Pancreas (tissue), 10 donors: ENCODE results near the gene SLC39A11. TPM values are rescaled to one million over a fixed set of nuclear protein-coding genes. Genes with fewer than 3 reads are reported as not detected.

Experiments
- ATAC-seq, 4 donors: fragments of 200-7000 bp; cut with Tn5 transposase; one replicate each; pipeline versions ENCODE4 v1.8.0 to v1.9.1; 2020; ENCODE audit warnings: mild to moderate bottlenecking in 4 of 4, moderate library complexity in 4 of 4
- DNase-seq, 6 donors: peaks; one replicate each; pipeline ENCODE4 v3.0.0-alpha.2; 2020
- FAIRE-seq: peaks from 2 replicates; lab custom pipeline; 2012; peaks lifted over from hg19 to GRCh38; lab: Jason Lieb, UNC
- H3K27ac ChIP-seq, 4 donors: fragments of 200-600 bp; sonication (generic); 1 replicate in 3 of 4; 2 replicates in 1 of 4; pipeline versions ENCODE4 v1.5.0 to v1.8.0; 2020
- H3K27me3 ChIP-seq, 4 donors: fragments of 200-600 bp; one replicate each; pipeline ENCODE4 v1.8.0; 2021
- H3K36me3 ChIP-seq, 3 donors: fragments of 200-600 bp; sonication (generic) in 1 of 3; one replicate each; pipeline versions ENCODE4 v1.5.0 to v1.8.0; 2020 to 2021
- H3K4me1 ChIP-seq, 3 donors: fragments of 200-600 bp; one replicate each; pipeline ENCODE4 v1.8.0; 2021
- H3K4me3 ChIP-seq, 4 donors: fragments of 200-600 bp; sonication (generic) in 2 of 4; one replicate each; pipeline versions ENCODE4 v1.5.0 to v1.8.0; 2020 to 2021
- H3K9me3 ChIP-seq, 4 donors: fragments of 200-600 bp; one replicate each; pipeline ENCODE4 v1.8.0; 2021
- WGBS, 2 donors: extraction: QIAGEN DNeasy Blood & Tissue Kit; methylation state at CpG; one replicate each; pipeline ENCODE4 v1.1.7; 2013; 5-methylcytosine and 5-hydroxymethylcytosine counted together
- intact Hi-C, 3 donors: fragments of 100-400 bp; cut with DNase I; formaldehyde crosslinking; loops; one replicate each; pipeline versions ENCODE4 v1.11.1 to v1.14.2; 2022
- polyA plus RNA-seq, 2 donors: library from polyadenylated mRNA; stranded (reverse); fragments of 200-250 nt; gene quantifications; one replicate each; pipeline ENCODE4 v1.2.3, GENCODE V29; 2013
- total RNA-seq, 6 donors: library from RNA; stranded (reverse); fragmentation: NEBNext Ultra II Directional in 4 of 6; extraction: Animal tissue kit (Norgen Biotek cat#: 25700) in 4 of 6; gene quantifications; one replicate each; pipeline versions ENCODE4 v1.2.1 to v1.2.4, GENCODE V29; 2021 to 2023
- TF ChIP-seq, protein P1 (sequence below), 4 donors: fragments of 200-600 bp; sonication (generic) in 3 of 4; IDR thresholded peaks; one replicate each; pipeline versions ENCODE4 v1.5.0 to v1.8.0; 2021; ENCODE audit warnings: antibody characterized with exemption in 4 of 4
- donor health status: healthy with polysubstance abuse.
- donor health status: DM: no; HTN: no; CAD: no; lungs with moderate emphysema.
- donor health status: DM: no; HTN: no; CAD: no.
- donor health status: control.
- donor health status: control.
- donor health status: Bipolar disorder and iron deficiency.
- donor health status: DM: yes; HTN: yes; CAD: no.
- donor health status: DM: no; HTN: no; CAD: no.
- donor health status: DM: no; HTN: no; CAD: no.
- donor health status: DM: yes; HTN: yes; CAD: no.

Gene SLC39A11
- total and polyA plus RNA-seq, 8 donors = 7.9 to 32.9 (median 19.9) TPM

DNA sequence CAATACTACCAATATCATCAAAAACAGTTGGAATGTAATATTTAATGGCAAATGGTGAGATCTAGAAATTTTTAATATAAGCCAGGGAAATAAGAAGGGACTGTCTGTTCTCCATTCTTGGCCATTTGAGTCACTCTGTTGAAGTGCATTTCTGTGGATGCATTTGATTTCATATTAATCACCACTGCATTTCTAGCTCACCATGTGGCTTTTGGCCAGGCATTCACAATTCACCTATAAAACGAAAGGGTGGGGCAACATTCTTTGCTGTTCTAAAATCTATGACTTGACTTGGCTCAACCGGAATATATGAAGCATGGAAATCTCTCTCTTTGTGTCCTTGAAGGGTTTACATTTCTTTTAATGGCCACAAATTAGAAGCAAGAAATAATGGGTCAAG lies 483.0 kb downstream of the SLC39A11 start:
- DNase-seq (no peak), ATAC-seq (peak in 3 of 4 donors; percentile 52 to 77 (median 71)), FAIRE-seq (peak; percentile 20)
- TF ChIP-seq, protein P1, sequence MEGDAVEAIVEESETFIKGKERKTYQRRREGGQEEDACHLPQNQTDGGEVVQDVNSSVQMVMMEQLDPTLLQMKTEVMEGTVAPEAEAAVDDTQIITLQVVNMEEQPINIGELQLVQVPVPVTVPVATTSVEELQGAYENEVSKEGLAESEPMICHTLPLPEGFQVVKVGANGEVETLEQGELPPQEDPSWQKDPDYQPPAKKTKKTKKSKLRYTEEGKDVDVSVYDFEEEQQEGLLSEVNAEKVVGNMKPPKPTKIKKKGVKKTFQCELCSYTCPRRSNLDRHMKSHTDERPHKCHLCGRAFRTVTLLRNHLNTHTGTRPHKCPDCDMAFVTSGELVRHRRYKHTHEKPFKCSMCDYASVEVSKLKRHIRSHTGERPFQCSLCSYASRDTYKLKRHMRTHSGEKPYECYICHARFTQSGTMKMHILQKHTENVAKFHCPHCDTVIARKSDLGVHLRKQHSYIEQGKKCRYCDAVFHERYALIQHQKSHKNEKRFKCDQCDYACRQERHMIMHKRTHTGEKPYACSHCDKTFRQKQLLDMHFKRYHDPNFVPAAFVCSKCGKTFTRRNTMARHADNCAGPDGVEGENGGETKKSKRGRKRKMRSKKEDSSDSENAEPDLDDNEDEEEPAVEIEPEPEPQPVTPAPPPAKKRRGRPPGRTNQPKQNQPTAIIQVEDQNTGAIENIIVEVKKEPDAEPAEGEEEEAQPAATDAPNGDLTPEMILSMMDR (IDR thresholded peaks at IDR 0.05) = no peak
- no peaks in the 10 kb centered on the region for H3K9me3 ChIP-seq
- H3K4me1 ChIP-seq = no peaks in the 10 kb centered on the region
- 33 to 51% methylated on average over 2 of the region's 2 CpGs for WGBS, 2 donors
- H3K4me3 ChIP-seq = no peak overlapping the region
- peak overlapping the region in 2 of 4 donors; percentile 14 to 48 for H3K27ac ChIP-seq
- no peaks in the 10 kb centered on the region for H3K27me3 ChIP-seq
- intact Hi-C loops = no loop called here
- H3K36me3 ChIP-seq = no peaks in the 10 kb centered on the region

DNA sequence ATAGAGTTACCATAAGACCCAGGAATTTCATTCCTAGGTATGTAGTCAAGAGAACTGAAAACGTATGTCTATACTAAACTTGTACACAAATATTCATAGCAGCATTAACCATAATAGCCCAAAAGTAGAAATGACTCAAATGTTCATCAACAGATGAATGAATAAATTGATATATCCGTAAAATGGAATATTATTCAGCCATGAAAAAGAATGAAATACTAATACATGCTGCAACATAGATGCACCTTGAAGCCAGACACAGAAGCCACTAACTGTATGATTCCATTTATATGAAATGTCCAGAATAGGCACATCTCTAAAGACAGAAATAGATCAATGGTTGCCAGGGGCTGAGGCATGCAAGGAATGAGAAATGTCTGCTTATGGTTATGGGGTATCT lies 484.1 kb downstream of the SLC39A11 start:
- FAIRE-seq (no peak), ATAC-seq (no peak), DNase-seq (no peak)
- intact Hi-C loops = no loop called here
- TF ChIP-seq, protein P1 (IDR thresholded peaks at IDR 0.05) = no peak
- H3K9me3 ChIP-seq = no peaks in the 10 kb centered on the region
- H3K27me3 ChIP-seq = no peaks in the 10 kb centered on the region
- 73 to 78% methylated on average over 2 of the region's 2 CpGs for WGBS, 2 donors
- H3K27ac ChIP-seq = peak overlapping the region in 1 of 4 donors; percentile 48
- no peaks in the 10 kb centered on the region for H3K4me1 ChIP-seq
- no peaks in the 10 kb centered on the region for H3K36me3 ChIP-seq
- no peak overlapping the region for H3K4me3 ChIP-seq

DNA sequence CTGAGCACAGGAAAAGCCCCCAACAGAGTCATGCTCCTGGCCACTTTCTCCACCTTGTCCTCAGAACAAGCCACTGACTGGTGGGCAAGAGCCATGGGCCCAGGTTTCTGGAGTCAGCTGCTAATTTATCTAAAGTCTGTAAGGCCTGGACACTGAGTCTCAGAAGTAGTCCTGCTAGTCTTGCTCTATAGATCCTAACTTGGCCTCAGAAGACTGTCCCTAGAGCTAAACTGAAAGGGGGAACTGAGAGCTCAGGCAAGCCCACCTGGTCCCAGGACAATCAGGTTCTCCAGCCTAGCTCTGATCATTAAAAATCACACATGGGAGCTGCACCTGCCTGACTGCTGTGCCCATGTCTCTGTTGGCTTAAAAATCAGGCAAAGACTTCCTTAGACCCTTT lies 485.8 kb downstream of the SLC39A11 start:
- DNase-seq (no peak), ATAC-seq (no peak), FAIRE-seq (no peak)
- no peak overlapping the region for H3K4me3 ChIP-seq
- no peaks in the 10 kb centered on the region for H3K36me3 ChIP-seq
- TF ChIP-seq, protein P1 (IDR thresholded peaks at IDR 0.05) = no peak
- H3K4me1 ChIP-seq = peaks cover 0 to 3% (median 0%) of the 10 kb centered on the region in 3 donors
- H3K27me3 ChIP-seq = no peaks in the 10 kb centered on the region
- no peak overlapping the region for H3K27ac ChIP-seq
- intact Hi-C loops = no loop called here
- no peaks in the 10 kb centered on the region for H3K9me3 ChIP-seq

DNA sequence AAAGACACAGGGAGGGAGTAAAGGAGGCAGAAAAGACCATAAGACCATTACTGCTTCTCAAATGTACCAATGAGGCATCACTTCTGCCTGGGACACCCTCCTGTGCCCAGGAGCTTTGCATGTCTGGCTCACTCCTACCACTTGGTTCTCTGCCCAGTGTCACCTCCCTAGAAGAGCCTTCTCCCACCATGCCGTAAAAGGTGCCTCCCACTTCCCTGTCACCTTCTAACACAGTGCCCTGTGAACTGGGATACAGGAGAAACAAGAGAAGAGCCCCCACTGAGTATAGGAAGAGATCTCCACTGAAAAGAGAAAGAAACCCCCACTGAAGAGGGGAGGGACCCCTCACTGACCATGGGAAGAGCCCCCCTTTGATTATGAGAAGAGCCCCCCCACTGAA lies 486.9 kb downstream of the SLC39A11 start:
- WGBS, 2 donors = 47 to 63% methylated on average over 1 of the region's 1 CpG

DNA sequence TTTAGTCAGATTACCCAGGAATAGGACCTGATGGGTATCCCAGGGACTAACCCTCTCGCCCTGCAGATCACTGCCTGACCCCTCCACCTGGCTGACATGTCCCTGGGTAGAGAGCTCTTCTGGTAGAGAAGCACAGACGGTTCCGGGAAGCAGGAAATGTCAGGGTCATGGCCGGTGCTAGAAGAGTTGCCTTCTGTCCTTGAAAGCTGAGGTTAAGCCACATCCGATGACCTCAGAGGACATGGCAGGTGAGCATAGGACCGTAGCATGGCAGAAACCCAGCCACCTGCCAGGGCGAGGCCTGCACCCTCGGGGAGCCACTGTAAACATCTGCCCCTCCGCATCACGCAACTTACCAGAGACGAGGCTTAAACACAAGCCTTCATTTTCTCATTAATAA lies 488.0 kb downstream of the SLC39A11 start:
- FAIRE-seq (no peak), ATAC-seq (peak in 2 of 4 donors; percentile 9 to 30), DNase-seq (no peak)
- no peaks in the 10 kb centered on the region for H3K36me3 ChIP-seq
- H3K27me3 ChIP-seq = no peaks in the 10 kb centered on the region
- WGBS, 2 donors = 65 to 66% methylated on average over 11 of the region's 11 CpGs
- no peaks in the 10 kb centered on the region for H3K9me3 ChIP-seq
- peak overlapping the region in 2 of 4 donors; percentile 44 to 73 for H3K27ac ChIP-seq
- H3K4me3 ChIP-seq = no peak overlapping the region
- TF ChIP-seq, protein P1 (IDR thresholded peaks at IDR 0.05) = no peak
- intact Hi-C loops = no loop called here
- peaks cover 0 to 3% (median 0%) of the 10 kb centered on the region in 3 donors for H3K4me1 ChIP-seq

More for the DNA sequence above, 486.9 kb downstream of the SLC39A11 start:
- FAIRE-seq (no peak), DNase-seq (no peak), ATAC-seq (no peak)
- Histone ChIP-seq H3K4me3 (no peak overlapping the region), H3K9me3 (no peaks in the 10 kb centered on the region), H3K36me3 (no peaks in the 10 kb centered on the region), H3K27ac (peak overlapping the region in 1 of 4 donors; percentile 12), H3K27me3 (no peaks in the 10 kb centered on the region), H3K4me1 (peaks cover 0 to 3% (median 0%) of the 10 kb centered on the region in 3 donors)
- TF ChIP-seq, protein P1 (IDR thresholded peaks at IDR 0.05) = no peak
- intact Hi-C loops = no loop called here
